Measurements from ENCODE around the gene HHLA2.
"Not testable (repeated sequence)": the region's sequence is repeated elsewhere in the genome, so short reads cannot be mapped to it uniquely, and the experiment has no call there.

The HHLA2 gene, protein sequence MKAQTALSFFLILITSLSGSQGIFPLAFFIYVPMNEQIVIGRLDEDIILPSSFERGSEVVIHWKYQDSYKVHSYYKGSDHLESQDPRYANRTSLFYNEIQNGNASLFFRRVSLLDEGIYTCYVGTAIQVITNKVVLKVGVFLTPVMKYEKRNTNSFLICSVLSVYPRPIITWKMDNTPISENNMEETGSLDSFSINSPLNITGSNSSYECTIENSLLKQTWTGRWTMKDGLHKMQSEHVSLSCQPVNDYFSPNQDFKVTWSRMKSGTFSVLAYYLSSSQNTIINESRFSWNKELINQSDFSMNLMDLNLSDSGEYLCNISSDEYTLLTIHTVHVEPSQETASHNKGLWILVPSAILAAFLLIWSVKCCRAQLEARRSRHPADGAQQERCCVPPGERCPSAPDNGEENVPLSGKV

DNA sequence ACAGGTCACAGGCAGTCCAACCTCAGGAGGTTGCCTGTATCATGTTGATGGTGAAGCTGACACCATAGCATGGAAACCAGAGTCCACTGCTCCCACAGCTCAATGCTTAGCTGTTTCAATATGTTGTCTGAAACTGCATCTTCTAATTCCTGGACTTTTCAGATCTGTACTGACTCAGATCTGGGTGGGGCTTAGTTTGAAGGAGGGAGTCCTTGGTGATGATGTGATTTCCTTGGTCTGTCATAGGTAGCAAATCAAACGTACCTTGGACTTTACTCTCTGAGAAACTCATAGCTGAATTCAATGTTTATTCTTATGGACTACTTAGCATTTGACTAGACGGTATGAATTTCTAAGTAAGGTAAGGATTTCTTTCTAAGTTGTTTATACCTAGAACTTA lies at the start of gene HHLA2:
Gene HHLA2, plus strand, starts transcription at position 310 of the 400 bp plus-strand sequence. CDS start 55,266 bp downstream, outside the sequence.
- peak; percentile 57 for DNase-seq (ENCODE audit: low read depth)
- no peak for TF ChIP-seq CTCF (IDR thresholded peaks at IDR 0.05; ENCODE audit: insufficient read depth, low read depth, low read length, missing control alignments)
- H3K4me3 ChIP-seq (ENCODE audit: low read length): no peak within 1 kb of the TSS

DNA sequence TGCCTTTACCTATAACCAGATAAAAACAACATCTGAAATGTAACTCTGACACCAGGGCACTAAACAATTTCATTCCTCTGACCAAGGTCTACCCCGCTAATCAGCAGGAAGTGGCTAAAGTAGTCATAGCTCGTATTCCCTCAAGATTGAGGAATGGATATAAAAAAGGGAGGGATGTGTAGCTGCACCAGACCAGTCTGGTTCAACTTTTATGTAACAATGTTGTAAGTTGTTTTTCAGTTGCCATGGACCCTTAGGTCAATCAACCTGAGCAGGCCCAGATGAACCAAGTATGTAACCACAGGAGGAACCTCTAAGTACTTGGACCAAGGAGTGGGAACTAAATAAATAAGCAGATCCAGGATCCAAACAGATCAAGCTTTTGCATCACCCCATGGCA lies 45.7 kb upstream of the HHLA2 start:
- no peak for DNase-seq (ENCODE audit: low read depth)
- TF ChIP-seq CTCF (IDR thresholded peaks at IDR 0.05; ENCODE audit: insufficient read depth, low read depth, low read length, missing control alignments): no peak

GRCh38 chr3:108251265-108251664 lies 45.1 kb upstream of the HHLA2 start:
- TF ChIP-seq CTCF (IDR thresholded peaks at IDR 0.05; ENCODE audit: insufficient read depth, low read depth, low read length, missing control alignments): no peak
- DNase-seq (ENCODE audit: low read depth): no peak
- no peak overlapping the region for H3K4me3 ChIP-seq (ENCODE audit: low read length)

More for the DNA sequence above, 45.7 kb upstream of the HHLA2 start:
- no peak overlapping the region for H3K4me3 ChIP-seq (ENCODE audit: low read length)

DNA sequence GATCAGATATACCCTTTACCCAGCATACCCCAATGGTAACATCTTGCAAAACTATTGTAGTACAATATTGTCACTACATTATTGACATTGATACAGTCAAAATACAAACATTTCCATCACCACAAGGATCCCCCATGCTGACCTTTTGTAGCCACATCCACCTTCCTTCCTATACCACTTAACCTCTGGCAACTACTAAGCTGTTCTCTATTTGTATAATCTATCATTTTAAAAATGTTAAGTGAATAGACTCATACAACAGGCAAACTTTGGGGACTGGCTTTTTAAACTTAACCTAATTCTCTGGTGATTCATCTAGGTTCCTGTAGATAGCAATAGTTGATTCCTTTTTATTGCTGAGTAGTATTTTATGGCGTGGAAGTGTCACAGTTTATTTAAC lies 44.5 kb upstream of the HHLA2 start:
- H3K4me3 ChIP-seq (ENCODE audit: low read length): no peak overlapping the region
- no peak for TF ChIP-seq CTCF (IDR thresholded peaks at IDR 0.05; ENCODE audit: insufficient read depth, low read depth, low read length, missing control alignments)
- no peak for DNase-seq (ENCODE audit: low read depth)

DNA sequence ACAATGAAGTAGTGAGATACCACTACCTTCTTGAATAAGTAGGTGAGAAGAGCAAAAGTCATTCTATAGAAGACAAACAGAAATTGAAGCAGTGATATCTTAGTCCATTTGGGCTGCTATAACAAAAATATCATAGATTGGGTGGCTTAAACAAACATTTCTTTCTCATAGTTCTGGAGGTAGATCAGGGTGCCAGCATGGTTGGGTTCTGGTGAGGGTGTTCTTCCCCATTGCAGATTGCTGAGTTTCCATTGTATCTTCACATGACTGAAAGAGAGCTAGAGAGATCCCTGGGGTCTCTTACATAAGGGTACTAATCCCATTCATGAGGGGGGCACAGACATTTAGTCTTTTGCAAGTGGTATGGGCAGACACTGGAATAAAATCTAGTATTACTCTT lies 41.2 kb upstream of the HHLA2 start:
- DNase-seq (ENCODE audit: low read depth): no peak
- no peak for TF ChIP-seq CTCF (IDR thresholded peaks at IDR 0.05; ENCODE audit: insufficient read depth, low read depth, low read length, missing control alignments)
- H3K4me3 ChIP-seq (ENCODE audit: low read length): no peak overlapping the region

- H3K4me3 ChIP-seq (ENCODE audit: low read length); DNase-seq (ENCODE audit: low read depth): not testable (repeated sequence)
Observed at GRCh38 chr3:108264534-108265298, 31.6 kb upstream of the HHLA2 start.

DNA sequence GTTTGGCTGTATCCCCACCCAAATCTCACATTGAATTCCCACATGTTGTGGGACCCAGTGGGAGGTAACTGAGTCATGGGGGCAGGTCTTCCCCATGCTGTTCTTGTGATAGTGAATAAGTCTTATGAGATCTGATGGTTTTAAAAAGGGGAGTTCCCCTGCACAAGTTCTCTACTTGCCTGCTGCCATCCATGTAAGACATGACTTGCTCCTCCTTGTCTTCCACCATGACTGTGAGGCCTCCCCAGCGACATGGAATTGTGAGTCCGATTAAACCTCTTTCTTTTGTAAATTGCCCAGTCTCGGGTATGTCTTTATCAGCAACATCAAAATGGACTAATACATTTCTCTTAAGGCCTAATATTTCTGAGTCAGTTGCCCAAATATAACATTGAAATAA lies 28.1 kb upstream of the HHLA2 start:
- not testable (repeated sequence) for H3K4me3 ChIP-seq (ENCODE audit: low read length); DNase-seq (ENCODE audit: low read depth)

- no peak for TF ChIP-seq CTCF (IDR thresholded peaks at IDR 0.05; ENCODE audit: insufficient read depth, low read depth, low read length, missing control alignments)
- no peak for DNase-seq (ENCODE audit: low read depth)
Observed at GRCh38 chr3:108271626-108272025, 24.7 kb upstream of the HHLA2 start.

GRCh38 chr3:108279066-108279465 lies 17.3 kb upstream of the HHLA2 start:
- H3K4me3 ChIP-seq (ENCODE audit: low read length); DNase-seq (ENCODE audit: low read depth): not testable (repeated sequence)

More at GRCh38 chr3:108271626-108272025, 24.7 kb upstream of the HHLA2 start:
- no peak overlapping the region for H3K4me3 ChIP-seq (ENCODE audit: low read length)

Data from epithelial cell of esophagus (primary cell).